Bone marrow (tissue), 2 donors: Measurements from ENCODE around the gene CMIP.

Source experiments
- DNase-seq, 2 donors: peaks; one replicate each; lab custom pipeline; 2025; lab: John Stamatoyannopoulos, UW

Gene CMIP

GRCh38 chr16:81639348-81639747, 194.7 kb downstream of the CMIP start:
- DNase-seq, result no peak

GRCh38 chr16:81639931-81640680, 195.5 kb downstream of the CMIP start:
- no peak for DNase-seq

GRCh38 chr16:81640681-81641070, 196.1 kb downstream of the CMIP start:
- DNase-seq, result no peak

- no peak for DNase-seq
Measured at GRCh38 chr16:81641395-81642106, 196.9 kb downstream of the CMIP start.

- no peak for DNase-seq
Measured at GRCh38 chr16:81642107-81642436, 197.5 kb downstream of the CMIP start.

GRCh38 chr16:81642943-81643342, 198.3 kb downstream of the CMIP start:
- no peak for DNase-seq

GRCh38 chr16:81645266-81645694, 200.7 kb downstream of the CMIP start:
- DNase-seq, result no peak

- DNase-seq, result no peak
Measured at GRCh38 chr16:81645925-81646324, 201.3 kb downstream of the CMIP start.

GRCh38 chr16:81646561-81646960, 202.0 kb downstream of the CMIP start:
- no peak for DNase-seq

GRCh38 chr16:81647527-81647926, 202.9 kb downstream of the CMIP start:
- DNase-seq, result no peak

GRCh38 chr16:81649561-81650184, 205.1 kb downstream of the CMIP start:
- DNase-seq, result no peak

GRCh38 chr16:81650281-81650680, 205.7 kb downstream of the CMIP start:
- DNase-seq, result no peak

- no peak for DNase-seq
Measured at GRCh38 chr16:81650982-81651562, 206.5 kb downstream of the CMIP start.

GRCh38 chr16:81651758-81652718, 207.4 kb downstream of the CMIP start:
- DNase-seq, result no peak

- no peak for DNase-seq
Measured at GRCh38 chr16:81652798-81653505, 208.3 kb downstream of the CMIP start.

- no peak for DNase-seq
Measured at GRCh38 chr16:81654346-81654745, 209.7 kb downstream of the CMIP start.

GRCh38 chr16:81655469-81656162, 211.0 kb downstream of the CMIP start:
- peak in 1 of 2 donors; percentile 36 for DNase-seq

GRCh38 chr16:81657224-81657623, 212.6 kb downstream of the CMIP start:
- no peak for DNase-seq

GRCh38 chr16:81657781-81658180, 213.2 kb downstream of the CMIP start:
- no peak for DNase-seq

GRCh38 chr16:81658373-81658772, 213.8 kb downstream of the CMIP start:
- DNase-seq, result no peak
